NCI-H460 (cell line): ENCODE results near the gene WDR33. TPM values are rescaled to one million over a fixed set of nuclear protein-coding genes. Genes with fewer than 3 reads are reported as not detected.
"Not testable (repeated sequence)": the region's sequence is repeated elsewhere in the genome, so short reads cannot be mapped to it uniquely, and the experiment has no call there.

Experiments used
- DNase-seq: peaks from one replicate; pipeline ENCODE4 v3.0.0-alpha.2; 2016; ENCODE audit warnings: low read depth; ENCODE audit errors: extremely low read depth
- total RNA-seq: library from RNA; depleted of rRNA; stranded (reverse); fragments of >200 nt; shearing (Covaris generic); gene quantifications from 2 replicates; pipeline ENCODE4 v1.2.3, GENCODE V29; 2014

WDR33 gene
- total RNA-seq, 1 experiment from 2014 or later, result 32.7 TPM

- DNase-seq, result no peak
Observed at GRCh38 chr2:127811397-127812321, 688 bp upstream of the WDR33 start.

- peak; percentile 8 for DNase-seq
Observed at GRCh38 chr2:127810156-127810618, 784 bp downstream of the WDR33 start.

GRCh38 chr2:127807678-127808353, 3.2 kb downstream of the WDR33 start:
- DNase-seq, result no peak

- DNase-seq, result not testable (repeated sequence)
Observed at GRCh38 chr2:127806860-127807259, 4.1 kb downstream of the WDR33 start.

GRCh38 chr2:127805491-127805890, 5.5 kb downstream of the WDR33 start:
- no peak for DNase-seq

- DNase-seq, result no peak
Observed at GRCh38 chr2:127799926-127800325, 11.0 kb downstream of the WDR33 start.

- no peak for DNase-seq
Observed at GRCh38 chr2:127796389-127796788, 14.6 kb downstream of the WDR33 start.

- DNase-seq, result not testable (repeated sequence)
Observed at GRCh38 chr2:127794901-127795300, 16.1 kb downstream of the WDR33 start.

- DNase-seq, result no peak
Observed at GRCh38 chr2:127792805-127793204, 18.2 kb downstream of the WDR33 start.

GRCh38 chr2:127790694-127791529, 20.1 kb downstream of the WDR33 start:
- DNase-seq, result no peak

- no peak for DNase-seq
Observed at GRCh38 chr2:127786048-127786809, 24.7 kb downstream of the WDR33 start.

GRCh38 chr2:127784965-127785518, 25.9 kb downstream of the WDR33 start:
- DNase-seq, result no peak

GRCh38 chr2:127783101-127783500, 27.9 kb downstream of the WDR33 start:
- no peak for DNase-seq

- DNase-seq, result no peak
Observed at GRCh38 chr2:127778850-127779249, 32.1 kb downstream of the WDR33 start.

- DNase-seq, result no peak
Observed at GRCh38 chr2:127778447-127778846, 32.5 kb downstream of the WDR33 start.

GRCh38 chr2:127776122-127776780, 34.7 kb downstream of the WDR33 start:
- DNase-seq, result no peak

- no peak for DNase-seq
Observed at GRCh38 chr2:127771756-127772155, 39.2 kb downstream of the WDR33 start.

- DNase-seq, result peak; percentile 44
Observed at GRCh38 chr2:127770973-127771735, 39.8 kb downstream of the WDR33 start.
